Mammary epithelial cell (primary cell): ENCODE data around the gene USP37.

ENCODE experiments used
- EZH2 ChIP-seq: IDR thresholded peaks from 2 replicates; pipeline ENCODE4 v1.6.1; 2012; ENCODE audit warnings: low read length, inconsistent platforms, borderline replicate concordance
- TF ChIP-seq, protein P1 (sequence below), 2 donors: IDR thresholded peaks in 1 of 2; conservative IDR thresholded peaks in 1 of 2; 2 replicates each; pipeline ENCODE4 v1.5.1; 2011 to 2012; ENCODE audit warnings: inconsistent platforms in 2 of 2, low read length in 2 of 2, mild to moderate bottlenecking in 2 of 2, control low read depth in 1 of 2, low read depth in 1 of 2; ENCODE audit not compliant: insufficient read depth in 1 of 2; ENCODE audit errors: extremely low read depth in 1 of 2

DNA sequence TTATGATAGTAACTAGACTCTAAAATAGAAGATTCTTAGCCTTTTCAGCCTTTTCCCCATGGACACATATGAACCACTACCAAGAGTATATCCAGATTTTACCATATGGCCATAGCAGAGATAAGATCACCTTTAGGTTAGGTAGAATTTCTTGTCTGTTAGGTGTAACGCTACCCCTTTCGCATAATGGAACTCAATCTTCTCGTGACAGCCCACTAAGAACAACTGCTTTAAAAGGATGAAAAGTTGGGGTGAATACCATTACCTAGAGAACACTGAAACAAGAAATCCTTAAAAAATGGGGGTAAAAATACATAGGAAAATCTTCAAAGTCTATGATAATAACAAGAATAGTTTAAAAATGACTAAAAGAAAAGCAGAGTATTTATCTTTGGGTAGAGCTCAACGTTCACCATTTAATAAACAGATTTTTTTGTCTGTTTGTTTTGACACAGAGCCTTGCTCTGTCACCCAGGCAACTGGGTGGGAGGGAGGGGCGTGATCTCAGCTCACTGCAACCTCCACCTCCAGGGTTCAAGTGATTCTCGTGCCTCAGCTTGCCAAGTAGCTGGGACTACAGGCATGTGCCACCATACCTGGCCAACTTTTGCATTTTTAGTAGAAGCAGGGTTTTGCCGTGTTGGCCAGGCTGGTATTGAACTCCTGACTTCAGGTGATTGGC is 82.0 kb downstream of the USP37 start:
- TF ChIP-seq, protein P1, sequence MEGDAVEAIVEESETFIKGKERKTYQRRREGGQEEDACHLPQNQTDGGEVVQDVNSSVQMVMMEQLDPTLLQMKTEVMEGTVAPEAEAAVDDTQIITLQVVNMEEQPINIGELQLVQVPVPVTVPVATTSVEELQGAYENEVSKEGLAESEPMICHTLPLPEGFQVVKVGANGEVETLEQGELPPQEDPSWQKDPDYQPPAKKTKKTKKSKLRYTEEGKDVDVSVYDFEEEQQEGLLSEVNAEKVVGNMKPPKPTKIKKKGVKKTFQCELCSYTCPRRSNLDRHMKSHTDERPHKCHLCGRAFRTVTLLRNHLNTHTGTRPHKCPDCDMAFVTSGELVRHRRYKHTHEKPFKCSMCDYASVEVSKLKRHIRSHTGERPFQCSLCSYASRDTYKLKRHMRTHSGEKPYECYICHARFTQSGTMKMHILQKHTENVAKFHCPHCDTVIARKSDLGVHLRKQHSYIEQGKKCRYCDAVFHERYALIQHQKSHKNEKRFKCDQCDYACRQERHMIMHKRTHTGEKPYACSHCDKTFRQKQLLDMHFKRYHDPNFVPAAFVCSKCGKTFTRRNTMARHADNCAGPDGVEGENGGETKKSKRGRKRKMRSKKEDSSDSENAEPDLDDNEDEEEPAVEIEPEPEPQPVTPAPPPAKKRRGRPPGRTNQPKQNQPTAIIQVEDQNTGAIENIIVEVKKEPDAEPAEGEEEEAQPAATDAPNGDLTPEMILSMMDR (conservative IDR thresholded peaks at IDR 0.05 in 1 of 2, IDR thresholded peaks at IDR 0.05 in 1 of 2; ENCODE audit: extremely low read depth in 1 of 2, insufficient read depth in 1 of 2, low read depth in 1 of 2, low read length in 2 of 2) = no peak
- no peak for TF ChIP-seq EZH2
